Keratinocyte (primary cell): ENCODE measurements around the gene PCGF3. TPM values are rescaled to one million over a fixed set of nuclear protein-coding genes. Genes with fewer than 3 reads are reported as not detected.

ENCODE experiments used
- DNase-seq: peaks from one replicate; pipeline ENCODE4 v3.0.0-alpha.2; 2011; ENCODE audit warnings: low read depth, missing footprints, low spot score
- FAIRE-seq: peaks from 2 replicates; lab custom pipeline; 2011; peaks lifted over from hg19 to GRCh38; lab: Jason Lieb, UNC
- H2AFZ ChIP-seq: 2 replicates; pipeline ENCODE4 v1.6.0; 2012; ENCODE audit warnings: low read length, control low read depth, inconsistent platforms; ENCODE audit not compliant: control insufficient read depth
- H3K27ac ChIP-seq: 2 replicates; pipeline ENCODE4 v1.5.1; 2011; ENCODE audit warnings: low read length; ENCODE audit not compliant: control insufficient read depth, insufficient read depth
- H3K27me3 ChIP-seq: 3 replicates; pipeline ENCODE4 v1.6.0; 2011; ENCODE audit warnings: low read length; ENCODE audit not compliant: control insufficient read depth, insufficient read depth; ENCODE audit errors: extremely low read depth
- H3K36me3 ChIP-seq, 2 experiments: 2 replicates in 1 of 2; 3 replicates in 1 of 2; pipeline ENCODE4 v1.5.1; 2011; ENCODE audit warnings: low read length in 2 of 2, mild to moderate bottlenecking in 1 of 2; ENCODE audit not compliant: control insufficient read depth in 2 of 2, insufficient read depth in 2 of 2; ENCODE audit errors: extremely low read depth in 1 of 2
- H3K4me1 ChIP-seq: 3 replicates; pipeline ENCODE4 v1.5.1; 2011; ENCODE audit warnings: low read length; ENCODE audit not compliant: control insufficient read depth, insufficient read depth; ENCODE audit errors: extremely low read depth
- H3K4me2 ChIP-seq: 3 replicates; pipeline ENCODE4 v1.6.0; 2011; ENCODE audit warnings: low read depth, low read length; ENCODE audit not compliant: control insufficient read depth, insufficient read depth; ENCODE audit errors: extremely low read depth
- H3K4me3 ChIP-seq, 3 experiments: fragments of 200-600 bp in 1 of 3; sonication (generic) in 1 of 3; 2 replicates in 2 of 3; 3 replicates in 1 of 3; pipeline ENCODE4 v1.5.1; 2011 to 2016; ENCODE audit warnings: low read length in 3 of 3, mild to moderate bottlenecking in 3 of 3, control low read depth in 2 of 3, inconsistent platforms in 1 of 3, low read depth in 1 of 3, mixed read lengths in 1 of 3, mixed run types in 1 of 3, moderate library complexity in 1 of 3; ENCODE audit not compliant: control insufficient read depth in 2 of 3, insufficient read depth in 2 of 3; ENCODE audit errors: extremely low read depth in 1 of 3
- H3K79me2 ChIP-seq: 2 replicates; pipeline ENCODE4 v1.6.0; 2012; ENCODE audit warnings: low read length; ENCODE audit not compliant: control insufficient read depth, insufficient read depth
- H3K9ac ChIP-seq: 3 replicates; pipeline ENCODE4 v1.6.0; 2011; ENCODE audit warnings: low read length; ENCODE audit not compliant: control insufficient read depth, insufficient read depth; ENCODE audit errors: extremely low read depth
- H3K9me1 ChIP-seq: 3 replicates; pipeline ENCODE4 v1.6.0; 2011; ENCODE audit warnings: low read length; ENCODE audit not compliant: control insufficient read depth, insufficient read depth; ENCODE audit errors: extremely low read depth
- H3K9me3 ChIP-seq: 2 replicates; pipeline ENCODE4 v1.5.1; 2012; ENCODE audit warnings: low read depth, low read length; ENCODE audit not compliant: control insufficient read depth
- H4K20me1 ChIP-seq: 3 replicates; pipeline ENCODE4 v1.6.0; 2011; ENCODE audit warnings: low read length; ENCODE audit not compliant: control insufficient read depth, insufficient read depth; ENCODE audit errors: extremely low read depth
- CTCF ChIP-seq, 3 experiments: IDR thresholded peaks in 1 of 3; conservative IDR thresholded peaks in 1 of 3; optimal IDR thresholded peaks in 1 of 3; 2 replicates in 2 of 3; 3 replicates in 1 of 3; pipeline versions ENCODE3 to v1.5.1; 2011; ENCODE audit warnings: low read length in 3 of 3, mild to moderate bottlenecking in 3 of 3, moderate library complexity in 2 of 3, control low read depth in 1 of 3, inconsistent platforms in 1 of 3; ENCODE audit not compliant: insufficient read depth in 2 of 3; ENCODE audit errors: extremely low read depth in 1 of 3
- EZH2 ChIP-seq: IDR thresholded peaks from one replicate; pipeline ENCODE4 v1.6.1; 2012; ENCODE audit warnings: inconsistent platforms, mild to moderate bottlenecking, low read length, moderate library complexity
- dilution Hi-C: fragments of 300-500 bp; cut with MboI; formaldehyde crosslinking; loops from one replicate; pipeline ENCODE4 v1.7.0; 2020; ENCODE audit warnings: low sequenced_read_pairs; ENCODE audit not compliant: extremely low pct_ligation_motif_present
- polyA plus RNA-seq, 5 experiments: library from polyadenylated mRNA; depleted of rRNA in 3 of 5; stranded (reverse) in 3 of 5; stranded (forward) in 1 of 5; unstranded in 1 of 5; fragments of >200 nt; gene quantifications; 1 replicate in 1 of 5; 2 replicates in 3 of 5; 3 replicates in 1 of 5; pipeline versions ENCODE4 v1.2.1 to v1.2.3, GENCODE V29; 2011 to 2012; ENCODE audit warnings: missing spikeins in 2 of 5, low read depth in 1 of 5, low replicate concordance in 1 of 5

The PCGF3 gene
- polyA plus RNA-seq, 1 donor (not counting 4 experiments of a cell fraction or from before 2014, with no cell fraction given): 40.1 TPM

- Histone ChIP-seq H3K9ac (no peak within 1 kb of the TSS), H3K36me3 (no peaks in the 10 kb centered on the region), H3K27ac (no peak within 1 kb of the TSS), H3K4me3 (no peak within 1 kb of the TSS), H2AFZ (no peak within 1 kb of the TSS), H3K4me1 (peaks cover 6% of the 10 kb centered on the region), H4K20me1 (no peaks in the 10 kb centered on the region), H3K9me3 (no peaks in the 10 kb centered on the region), H3K79me2 (no peaks in the 10 kb centered on the region), H3K9me1 (no peaks in the 10 kb centered on the region), H3K4me2 (no peak within 1 kb of the TSS), H3K27me3 (peaks cover 11% of the 10 kb centered on the region)
- no peak for FAIRE-seq
- DNase-seq: no peak
- TF ChIP-seq EZH2 (no peak), CTCF (optimal IDR thresholded peaks at IDR 0.05 in 1 of 3, IDR thresholded peaks at IDR 0.05 in 1 of 3, conservative IDR thresholded peaks at IDR 0.05 in 1 of 3; ENCODE audit: extremely low read depth in 1 of 3, insufficient read depth in 2 of 3, low read length in 3 of 3) (no peak)
- dilution Hi-C loops: no loop called here
These were observed 16.6 kb upstream of the PCGF3 start, which contains the start of gene SLC49A3 for GRCh38 chr4:688854-689681. SLC49A3 (minus strand) TSS chr4:689151; CDS start chr4:689127, 24 bp downstream.

GRCh38 chr4:689723-690122 is 15.9 kb upstream of the PCGF3 start:
- no peaks in the 10 kb centered on the region for H4K20me1 ChIP-seq
- FAIRE-seq (no peak), DNase-seq (no peak)
- no peaks in the 10 kb centered on the region for H3K9me3 ChIP-seq
- H3K27me3 ChIP-seq: peaks cover 11% of the 10 kb centered on the region
- TF ChIP-seq CTCF (optimal IDR thresholded peaks at IDR 0.05 in 1 of 3, IDR thresholded peaks at IDR 0.05 in 1 of 3, conservative IDR thresholded peaks at IDR 0.05 in 1 of 3; ENCODE audit: extremely low read depth in 1 of 3, insufficient read depth in 2 of 3, low read length in 3 of 3) (no peak), EZH2 (no peak)
- peaks cover 6% of the 10 kb centered on the region for H3K4me1 ChIP-seq
- H3K79me2 ChIP-seq: no peaks in the 10 kb centered on the region
- no peak overlapping the region for H3K4me3 ChIP-seq
- dilution Hi-C loops: no loop called here
- H3K36me3 ChIP-seq: no peaks in the 10 kb centered on the region
- H3K27ac ChIP-seq: no peak overlapping the region
- H3K9me1 ChIP-seq: no peaks in the 10 kb centered on the region
- no peak overlapping the region for H2AFZ ChIP-seq
- no peak overlapping the region for H3K4me2 ChIP-seq
- no peak overlapping the region for H3K9ac ChIP-seq
